ENCODE measurements around the gene TGM3.

GRCh38 chr20:2292416-2293110 is 3.2 kb upstream of the TGM3 start:
- TF ChIP-seq, protein P1, sequence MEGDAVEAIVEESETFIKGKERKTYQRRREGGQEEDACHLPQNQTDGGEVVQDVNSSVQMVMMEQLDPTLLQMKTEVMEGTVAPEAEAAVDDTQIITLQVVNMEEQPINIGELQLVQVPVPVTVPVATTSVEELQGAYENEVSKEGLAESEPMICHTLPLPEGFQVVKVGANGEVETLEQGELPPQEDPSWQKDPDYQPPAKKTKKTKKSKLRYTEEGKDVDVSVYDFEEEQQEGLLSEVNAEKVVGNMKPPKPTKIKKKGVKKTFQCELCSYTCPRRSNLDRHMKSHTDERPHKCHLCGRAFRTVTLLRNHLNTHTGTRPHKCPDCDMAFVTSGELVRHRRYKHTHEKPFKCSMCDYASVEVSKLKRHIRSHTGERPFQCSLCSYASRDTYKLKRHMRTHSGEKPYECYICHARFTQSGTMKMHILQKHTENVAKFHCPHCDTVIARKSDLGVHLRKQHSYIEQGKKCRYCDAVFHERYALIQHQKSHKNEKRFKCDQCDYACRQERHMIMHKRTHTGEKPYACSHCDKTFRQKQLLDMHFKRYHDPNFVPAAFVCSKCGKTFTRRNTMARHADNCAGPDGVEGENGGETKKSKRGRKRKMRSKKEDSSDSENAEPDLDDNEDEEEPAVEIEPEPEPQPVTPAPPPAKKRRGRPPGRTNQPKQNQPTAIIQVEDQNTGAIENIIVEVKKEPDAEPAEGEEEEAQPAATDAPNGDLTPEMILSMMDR (IDR thresholded peaks at IDR 0.05): no peak
- TF ChIP-seq POLR2A (IDR thresholded peaks at IDR 0.05): no peak

Measured in lower leg skin (tissue), 3 donors.